ENCODE data around the gene ARHGAP15. TPM values are rescaled to one million over a fixed set of nuclear protein-coding genes. Genes with fewer than 3 reads are reported as not detected.

ARHGAP15 gene
- total RNA-seq, 2 experiments from 2014 or later = 71.3 to 72.8 TPM

DNA sequence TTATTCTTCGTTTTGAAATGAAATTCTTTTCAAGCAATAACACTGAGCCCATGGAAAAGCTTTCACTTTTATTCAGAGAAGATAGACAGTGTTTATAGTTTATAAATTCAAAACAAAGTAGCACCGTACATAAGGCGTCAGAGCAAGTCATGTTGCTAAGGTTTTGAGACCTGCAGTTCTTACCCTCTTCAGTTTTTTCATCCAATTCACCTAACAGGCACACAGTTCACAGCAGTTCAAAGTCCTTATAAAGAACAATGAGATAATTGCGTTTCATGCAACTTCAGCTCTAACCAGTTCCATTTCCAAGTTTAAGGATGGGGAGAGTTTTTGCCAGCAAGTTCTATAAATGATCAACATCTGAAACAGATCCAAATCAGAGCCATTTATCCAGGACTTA, 96.7 kb downstream of the ARHGAP15 start:
- ChIA-PET CTCF (interaction anchor here (0.7 to 6.5 kb wide), 6 partner anchors 15 to 114 kb away, joined by 3 to 51 read pairs (median 6); no protein-coding TSS in a partner anchor), POLR2A (no interaction called here)

DNA sequence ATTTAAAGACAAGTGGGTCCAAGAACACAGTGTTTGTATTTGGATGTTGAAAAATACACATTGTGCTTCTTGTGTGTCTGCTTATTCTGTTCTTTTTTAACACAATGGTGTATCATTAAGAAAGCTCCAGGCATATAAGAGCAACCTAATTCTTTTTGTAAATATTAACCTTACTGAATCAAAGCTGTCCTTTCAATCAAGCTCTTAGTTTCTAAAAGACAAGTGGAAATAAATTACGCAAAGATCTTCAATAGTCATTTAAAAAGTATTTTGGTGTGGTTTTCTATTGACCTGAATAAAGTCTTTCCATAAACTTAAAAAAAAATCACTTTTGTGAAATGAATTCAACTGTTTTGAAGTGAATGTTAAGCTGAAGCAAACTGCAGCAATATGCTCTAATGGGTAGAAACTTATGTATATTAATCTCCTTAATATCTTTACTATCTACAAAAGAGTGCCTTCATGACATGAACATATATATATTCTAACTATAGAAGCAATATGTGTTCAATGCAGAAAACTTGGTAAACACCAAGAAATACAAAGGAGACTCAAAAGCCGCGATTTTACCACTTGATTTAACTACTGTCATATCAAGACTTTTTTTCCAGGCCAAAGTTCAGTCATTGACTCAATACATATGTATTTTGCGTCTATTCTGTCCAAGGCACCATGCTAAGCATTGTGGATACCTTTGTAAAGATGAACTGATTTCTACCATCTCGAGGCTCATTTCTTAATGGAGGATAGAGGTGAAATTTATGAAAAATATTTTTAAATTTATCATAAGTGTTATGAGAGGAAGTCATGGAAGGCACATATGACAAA, 97.7 kb downstream of the ARHGAP15 start:
- ChIA-PET POLR2A (no interaction called here), CTCF (interaction anchor here (1.1 to 6.5 kb wide), 5 partner anchors 14 to 115 kb away, joined by 3 to 51 read pairs (median 9); no protein-coding TSS in a partner anchor)
- H3K27me3 Mint-ChIP-seq = no peaks in the 10 kb centered on the region
- H3K4me3 Mint-ChIP-seq = no peak overlapping the region
- DNase-seq = no peak
- peaks cover 51% of the 10 kb centered on the region for H3K4me1 Mint-ChIP-seq (ENCODE audit: low read depth)
- intact Hi-C loops (cut with micrococcal nuclease) = loop anchor here (10.0 kb wide), 1 partner anchor 192 kb away; no protein-coding TSS in a partner anchor
- peak; percentile 42 for ATAC-seq
- peaks cover 5% of the 10 kb centered on the region for H3K9me3 Mint-ChIP-seq
- peaks cover 25% of the 10 kb centered on the region for H3K36me3 Mint-ChIP-seq (ENCODE audit: low read depth)
- peak overlapping the region; percentile 23 for H3K27ac Mint-ChIP-seq
- TF ChIP-seq, protein P1, sequence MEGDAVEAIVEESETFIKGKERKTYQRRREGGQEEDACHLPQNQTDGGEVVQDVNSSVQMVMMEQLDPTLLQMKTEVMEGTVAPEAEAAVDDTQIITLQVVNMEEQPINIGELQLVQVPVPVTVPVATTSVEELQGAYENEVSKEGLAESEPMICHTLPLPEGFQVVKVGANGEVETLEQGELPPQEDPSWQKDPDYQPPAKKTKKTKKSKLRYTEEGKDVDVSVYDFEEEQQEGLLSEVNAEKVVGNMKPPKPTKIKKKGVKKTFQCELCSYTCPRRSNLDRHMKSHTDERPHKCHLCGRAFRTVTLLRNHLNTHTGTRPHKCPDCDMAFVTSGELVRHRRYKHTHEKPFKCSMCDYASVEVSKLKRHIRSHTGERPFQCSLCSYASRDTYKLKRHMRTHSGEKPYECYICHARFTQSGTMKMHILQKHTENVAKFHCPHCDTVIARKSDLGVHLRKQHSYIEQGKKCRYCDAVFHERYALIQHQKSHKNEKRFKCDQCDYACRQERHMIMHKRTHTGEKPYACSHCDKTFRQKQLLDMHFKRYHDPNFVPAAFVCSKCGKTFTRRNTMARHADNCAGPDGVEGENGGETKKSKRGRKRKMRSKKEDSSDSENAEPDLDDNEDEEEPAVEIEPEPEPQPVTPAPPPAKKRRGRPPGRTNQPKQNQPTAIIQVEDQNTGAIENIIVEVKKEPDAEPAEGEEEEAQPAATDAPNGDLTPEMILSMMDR (IDR thresholded peaks at IDR 0.05) = no peak

More for the DNA sequence above, 96.7 kb downstream of the ARHGAP15 start:
- intact Hi-C loops (cut with micrococcal nuclease) = loop anchor here (10.0 kb wide), 1 partner anchor 191 kb away; no protein-coding TSS in a partner anchor
- DNase-seq (no peak), ATAC-seq (no peak)
- TF ChIP-seq, protein P1 (IDR thresholded peaks at IDR 0.05) = no peak
- H3K9me3 Mint-ChIP-seq = peaks cover 1% of the 10 kb centered on the region
- peaks cover 56% of the 10 kb centered on the region for H3K4me1 Mint-ChIP-seq (ENCODE audit: low read depth)
- no peaks in the 10 kb centered on the region for H3K27me3 Mint-ChIP-seq
- H3K27ac Mint-ChIP-seq = peak overlapping the region; percentile 23
- H3K36me3 Mint-ChIP-seq (ENCODE audit: low read depth) = peaks cover 20% of the 10 kb centered on the region
- no peak overlapping the region for H3K4me3 Mint-ChIP-seq

DNA sequence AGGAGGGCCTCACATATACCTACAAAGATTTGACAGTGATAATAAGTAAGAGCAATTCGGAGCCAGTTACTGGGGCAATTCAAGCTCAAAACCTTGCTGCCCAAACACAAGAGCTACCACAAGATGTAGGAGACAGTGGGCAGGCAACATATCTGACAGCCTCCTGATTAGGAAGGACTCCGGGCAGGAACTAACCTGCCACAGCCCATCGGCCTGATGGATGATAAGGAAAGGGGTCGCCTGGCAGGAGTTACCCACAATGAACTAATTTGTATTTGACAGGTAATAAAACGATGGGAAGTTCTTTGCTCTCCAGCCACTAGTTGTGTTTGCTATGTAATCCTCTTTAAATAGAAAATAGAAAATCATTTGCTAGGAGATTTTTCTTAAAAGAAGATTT, 100.2 kb downstream of the ARHGAP15 start:
- Mint-ChIP-seq H3K4me3 (no peak overlapping the region), H3K27me3 (no peaks in the 10 kb centered on the region), H3K4me1 (ENCODE audit: low read depth) (peaks cover 32% of the 10 kb centered on the region), H3K27ac (no peak overlapping the region), H3K9me3 (peaks cover 21% of the 10 kb centered on the region), H3K36me3 (ENCODE audit: low read depth) (peaks cover 48% of the 10 kb centered on the region)
- ChIA-PET CTCF (interaction anchor here (1.1 to 1.9 kb wide), 4 partner anchors 12 to 68 kb away, joined by 4 to 10 read pairs (median 6); no protein-coding TSS in a partner anchor), POLR2A (interaction anchor here (0.9 kb wide), 1 partner anchor 50 kb away, joined by 3 read pairs; no protein-coding TSS in a partner anchor)
- no peak for DNase-seq
- intact Hi-C loops (cut with micrococcal nuclease) = loop anchor here (10.0 kb wide), 1 partner anchor 195 kb away; no protein-coding TSS in a partner anchor
- ATAC-seq = no peak
- TF ChIP-seq, protein P1 (IDR thresholded peaks at IDR 0.05) = no peak

DNA sequence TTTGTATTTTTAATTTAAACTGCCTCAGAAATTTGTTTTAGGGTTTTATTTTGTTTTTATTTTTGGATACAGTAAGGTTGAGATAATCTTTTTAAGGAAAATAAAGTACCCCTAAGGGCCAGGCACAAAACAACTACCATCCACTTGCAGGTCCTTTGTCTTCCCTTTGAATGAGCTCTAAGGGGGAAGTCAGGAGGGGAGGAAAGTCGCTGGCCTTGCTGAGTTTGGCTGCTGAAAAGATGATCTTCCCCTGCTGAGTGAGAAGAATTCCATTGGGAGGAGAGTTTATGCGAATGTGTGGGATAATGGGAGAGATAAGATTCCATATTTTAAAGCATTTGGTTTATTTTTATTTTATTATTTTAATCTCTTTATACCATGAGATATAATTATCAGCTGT, 100.7 kb downstream of the ARHGAP15 start:
- ChIA-PET CTCF (interaction anchor here (0.6 to 1.9 kb wide), 5 partner anchors 11 to 195 kb away, joined by 3 to 10 read pairs (median 4); no protein-coding TSS in a partner anchor), POLR2A (interaction anchor here (0.9 kb wide), 1 partner anchor 50 kb away, joined by 3 read pairs; no protein-coding TSS in a partner anchor)

More for the DNA sequence above, 100.7 kb downstream of the ARHGAP15 start:
- Mint-ChIP-seq H3K9me3 (peaks cover 21% of the 10 kb centered on the region), H3K4me1 (ENCODE audit: low read depth) (peaks cover 30% of the 10 kb centered on the region), H3K36me3 (ENCODE audit: low read depth) (peaks cover 52% of the 10 kb centered on the region), H3K27ac (peak overlapping the region; percentile 63), H3K4me3 (no peak overlapping the region), H3K27me3 (no peaks in the 10 kb centered on the region)
- intact Hi-C loops (cut with micrococcal nuclease) = loop anchor here (10.0 kb wide), 1 partner anchor 195 kb away; no protein-coding TSS in a partner anchor
- DNase-seq (no peak), ATAC-seq (no peak)
- TF ChIP-seq, protein P1 (IDR thresholded peaks at IDR 0.05) = no peak
